GM18508 (cell line): ENCODE measurements around the gene CYP2A7.
"Not testable (repeated sequence)": the region's sequence is repeated elsewhere in the genome, so short reads cannot be mapped to it uniquely, and the experiment has no call there.

ENCODE experiments used
- ATAC-seq: cut with Tn5 transposase; IDR thresholded peaks from one replicate; pipeline ENCODE4 v1.9.1; 2021; ENCODE audit warnings: moderate number of reproducible peaks; ENCODE audit not compliant: insufficient read depth, unreplicated experiment

Gene CYP2A7, protein sequence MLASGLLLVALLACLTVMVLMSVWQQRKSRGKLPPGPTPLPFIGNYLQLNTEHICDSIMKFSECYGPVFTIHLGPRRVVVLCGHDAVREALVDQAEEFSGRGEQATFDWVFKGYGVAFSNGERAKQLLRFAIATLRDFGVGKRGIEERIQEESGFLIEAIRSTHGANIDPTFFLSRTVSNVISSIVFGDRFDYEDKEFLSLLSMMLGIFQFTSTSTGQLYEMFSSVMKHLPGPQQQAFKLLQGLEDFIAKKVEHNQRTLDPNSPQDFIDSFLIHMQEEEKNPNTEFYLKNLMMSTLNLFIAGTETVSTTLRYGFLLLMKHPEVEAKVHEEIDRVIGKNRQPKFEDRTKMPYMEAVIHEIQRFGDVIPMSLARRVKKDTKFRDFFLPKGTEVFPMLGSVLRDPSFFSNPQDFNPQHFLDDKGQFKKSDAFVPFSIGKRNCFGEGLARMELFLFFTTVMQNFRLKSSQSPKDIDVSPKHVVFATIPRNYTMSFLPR

DNA sequence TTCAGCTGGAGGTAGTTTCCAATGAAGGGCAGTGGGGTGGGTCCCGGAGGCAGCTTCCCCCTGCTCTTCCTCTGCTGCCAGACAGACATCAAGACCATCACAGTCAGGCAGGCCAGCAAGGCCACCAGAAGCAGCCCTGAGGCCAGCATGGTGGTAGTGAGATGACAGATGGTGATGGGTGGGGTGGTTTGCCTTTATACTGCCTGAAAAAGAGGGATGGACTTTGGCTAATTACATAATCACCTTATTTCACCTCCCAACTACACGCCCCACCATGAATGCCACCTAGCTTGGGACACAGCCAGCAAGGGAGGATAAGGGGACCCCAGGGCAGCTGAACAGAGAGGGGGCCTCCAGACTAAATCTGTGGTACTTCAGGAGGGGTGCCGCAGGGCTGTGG lies at the start of gene CYP2A7:
TSS of gene CYP2A7 (minus strand) at position 170 of the 400 bp plus-strand sequence. CDS start at position 149, 21 bp downstream.
- not testable (repeated sequence) for ATAC-seq

GRCh38 chr19:40930799-40931198 lies 48.8 kb upstream of the CYP2A7 start:
- not testable (repeated sequence) for ATAC-seq

GRCh38 chr19:40929942-40930341 lies 47.9 kb upstream of the CYP2A7 start:
- ATAC-seq: not testable (repeated sequence)

- no peak for ATAC-seq
These were observed 46.8 kb upstream of the CYP2A7 start for GRCh38 chr19:40928850-40929249.

GRCh38 chr19:40927567-40927966 lies 45.5 kb upstream of the CYP2A7 start:
- no peak for ATAC-seq

GRCh38 chr19:40926276-40926675 lies 44.2 kb upstream of the CYP2A7 start:
- ATAC-seq: not testable (repeated sequence)

- ATAC-seq: no peak
These were observed 41.9 kb upstream of the CYP2A7 start for GRCh38 chr19:40923934-40924391.

DNA sequence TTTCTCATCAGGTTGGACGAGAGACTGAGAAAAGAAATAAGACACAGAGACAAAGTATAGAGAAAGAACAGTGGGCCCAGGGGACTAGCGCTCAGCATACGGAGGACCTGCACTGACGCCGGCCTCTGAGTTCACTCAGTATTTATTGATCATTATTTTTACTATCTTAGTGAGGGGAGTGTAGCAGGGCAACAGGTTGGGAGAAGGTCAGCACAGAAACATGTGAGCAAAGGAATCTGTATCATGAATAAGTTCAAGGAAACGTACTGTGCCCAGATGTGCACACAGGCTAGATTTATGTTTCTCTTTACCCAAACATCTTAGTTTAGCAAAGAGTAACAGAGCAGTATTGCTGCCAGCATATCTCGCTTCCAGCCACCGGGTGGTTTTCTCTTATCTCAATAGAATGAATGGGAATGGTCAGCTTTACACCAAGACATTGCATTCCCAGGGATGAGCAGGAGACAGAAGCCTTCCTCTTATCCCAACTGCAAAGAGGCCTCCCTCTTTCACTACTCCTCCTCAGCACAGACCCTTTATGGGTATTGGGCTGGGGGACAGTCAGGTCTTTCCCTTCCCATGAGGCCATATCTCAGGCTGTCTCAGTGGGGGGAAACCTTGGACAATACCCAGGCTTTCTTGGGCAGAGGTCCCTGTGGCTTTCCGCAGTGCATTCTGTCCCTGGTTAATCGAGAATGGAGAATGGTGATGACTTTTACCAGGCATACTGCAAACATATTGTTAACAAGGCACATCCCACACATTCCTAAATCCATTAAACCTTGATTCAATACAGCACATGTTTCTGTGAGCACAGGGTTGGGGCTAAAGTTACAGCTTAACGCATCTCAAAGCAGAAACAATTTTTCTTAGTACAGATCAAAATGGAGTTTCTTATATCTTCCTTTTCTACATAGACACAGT lies 40.5 kb upstream of the CYP2A7 start:
- ATAC-seq: not testable (repeated sequence)

- no peak for ATAC-seq
These were observed 39.2 kb upstream of the CYP2A7 start for GRCh38 chr19:40921005-40921897.

DNA sequence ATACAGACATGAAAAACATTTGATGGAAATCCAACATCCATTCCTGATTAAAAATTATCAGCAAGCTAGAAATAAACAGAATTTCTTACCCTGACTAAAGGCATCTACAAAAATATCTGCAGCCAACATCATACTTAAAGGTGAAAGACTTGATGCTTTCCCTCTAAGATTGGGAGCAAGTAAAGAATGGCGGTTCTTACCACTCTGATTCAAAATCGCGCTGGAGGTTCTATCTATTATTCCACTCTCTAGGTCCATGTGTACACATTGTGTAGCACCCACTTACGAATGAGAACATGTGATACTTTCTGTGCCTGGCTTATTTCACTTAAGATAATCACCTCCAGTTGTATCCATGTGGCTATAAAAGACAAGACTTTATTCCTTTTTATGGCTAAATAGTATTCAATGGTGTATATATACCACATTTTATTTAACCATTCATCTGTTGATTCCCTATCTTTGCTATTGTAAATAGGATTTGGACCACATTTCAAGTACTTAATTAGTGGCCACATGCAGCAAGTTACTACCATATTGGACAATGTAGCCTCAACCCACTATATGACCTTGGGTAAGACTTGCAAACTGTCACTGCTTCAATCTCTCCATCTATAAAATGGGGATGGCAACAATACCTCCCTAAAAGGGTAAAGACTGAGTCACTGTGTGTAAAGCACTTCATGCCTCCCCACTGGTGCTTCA lies 38.4 kb upstream of the CYP2A7 start:
- no peak for ATAC-seq

GRCh38 chr19:40919530-40920299 lies 37.7 kb upstream of the CYP2A7 start:
- ATAC-seq: not testable (repeated sequence)

GRCh38 chr19:40918303-40918702 lies 36.3 kb upstream of the CYP2A7 start:
- not testable (repeated sequence) for ATAC-seq

DNA sequence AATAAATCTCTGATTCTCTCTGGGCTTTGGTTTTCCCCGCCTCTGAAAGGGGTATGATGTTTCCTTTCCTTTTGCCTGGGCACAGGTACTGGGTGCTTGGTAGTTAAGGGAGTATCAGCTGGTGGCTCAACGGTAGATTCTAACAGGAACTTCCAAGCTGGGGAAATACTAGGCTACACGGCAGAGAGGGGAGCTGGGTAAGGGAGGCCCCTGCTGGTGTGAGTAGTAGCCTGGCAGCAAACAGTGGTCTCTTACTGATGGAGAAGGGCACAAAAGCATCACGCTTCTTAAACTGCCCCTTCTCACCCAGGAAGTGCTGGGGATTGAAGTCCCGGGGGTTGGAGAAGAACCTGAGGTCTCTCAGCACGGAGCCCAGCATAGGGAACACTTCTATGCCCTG lies 26.9 kb upstream of the CYP2A7 start:
- no peak for ATAC-seq

DNA sequence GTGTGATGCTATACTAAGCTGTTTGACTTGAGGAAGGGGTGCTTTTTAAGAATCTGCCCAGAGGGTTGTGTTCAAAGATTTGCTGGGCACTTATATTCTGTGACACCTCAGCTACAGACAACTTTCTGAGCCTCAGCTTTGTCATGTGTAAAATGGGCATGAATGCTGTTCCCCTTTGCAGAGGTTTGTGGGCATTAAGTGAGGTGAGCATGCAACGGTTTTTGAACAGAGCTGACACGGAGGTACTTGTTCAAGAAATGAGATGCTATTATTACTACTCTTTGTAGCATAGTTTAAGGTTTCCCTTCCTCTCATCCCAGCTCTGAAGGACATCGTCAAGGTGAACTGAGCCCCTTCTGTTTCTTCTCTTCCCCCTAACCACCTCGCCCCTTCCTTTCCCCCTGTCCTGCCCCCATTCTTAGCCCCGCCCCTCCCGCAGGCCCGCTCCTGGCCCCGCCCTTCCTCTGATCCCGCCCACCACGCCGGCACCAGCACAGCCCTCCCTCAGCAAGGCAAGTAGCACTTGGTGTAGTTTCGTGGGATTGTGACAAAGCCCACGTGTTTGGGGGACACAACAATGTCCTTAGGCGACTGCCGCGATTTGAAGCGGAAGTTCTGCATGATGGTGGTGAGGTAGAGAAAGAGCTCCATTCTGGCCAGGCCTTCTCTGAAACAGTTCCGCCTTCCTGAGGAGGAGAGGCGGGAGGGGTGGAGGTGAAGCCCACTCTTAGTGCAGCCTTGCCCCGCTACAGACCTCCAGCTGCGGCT lies 26.1 kb upstream of the CYP2A7 start:
- ATAC-seq: no peak

DNA sequence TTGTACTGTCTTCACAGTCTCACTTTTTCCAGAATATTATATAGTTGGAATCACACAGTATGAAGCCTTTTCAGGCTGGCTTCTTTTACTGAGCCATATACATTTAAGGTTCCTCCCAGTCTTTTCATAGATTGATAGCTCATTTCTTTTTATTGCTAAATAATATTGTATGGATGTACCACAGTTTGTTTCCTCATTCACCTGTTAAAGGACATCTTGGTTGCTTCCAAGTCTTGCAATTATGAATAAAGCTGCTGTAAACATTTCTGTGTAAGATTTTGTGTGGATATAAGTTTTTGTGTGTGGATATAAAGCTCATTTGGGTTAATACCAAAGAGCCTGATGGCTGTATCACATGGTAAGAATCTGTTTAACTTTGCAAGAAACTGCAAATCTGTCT lies 24.5 kb upstream of the CYP2A7 start:
- ATAC-seq: no peak

- ATAC-seq: not testable (repeated sequence)
These were observed 22.7 kb upstream of the CYP2A7 start for GRCh38 chr19:40904673-40905156.

- ATAC-seq: not testable (repeated sequence)
These were observed 20.1 kb upstream of the CYP2A7 start for GRCh38 chr19:40901975-40902750.
